Retinal pigment epithelial cell (primary cell): ENCODE measurements around the gene MROH7.

ENCODE experiments used
- DNase-seq: peaks from one replicate; pipeline ENCODE4 v3.0.0-alpha.2; 2010; ENCODE audit warnings: low read depth
- H3K4me3 ChIP-seq: 2 replicates; pipeline ENCODE4 v1.5.1; 2011; ENCODE audit warnings: mild to moderate bottlenecking, low read length, control low read depth, moderate library complexity
- TF ChIP-seq, protein P1 (sequence below): conservative IDR thresholded peaks from 2 replicates; pipeline ENCODE4 v1.5.1; 2011; ENCODE audit warnings: low read depth, low read length, control low read depth, inconsistent platforms

The MROH7 gene

DNA sequence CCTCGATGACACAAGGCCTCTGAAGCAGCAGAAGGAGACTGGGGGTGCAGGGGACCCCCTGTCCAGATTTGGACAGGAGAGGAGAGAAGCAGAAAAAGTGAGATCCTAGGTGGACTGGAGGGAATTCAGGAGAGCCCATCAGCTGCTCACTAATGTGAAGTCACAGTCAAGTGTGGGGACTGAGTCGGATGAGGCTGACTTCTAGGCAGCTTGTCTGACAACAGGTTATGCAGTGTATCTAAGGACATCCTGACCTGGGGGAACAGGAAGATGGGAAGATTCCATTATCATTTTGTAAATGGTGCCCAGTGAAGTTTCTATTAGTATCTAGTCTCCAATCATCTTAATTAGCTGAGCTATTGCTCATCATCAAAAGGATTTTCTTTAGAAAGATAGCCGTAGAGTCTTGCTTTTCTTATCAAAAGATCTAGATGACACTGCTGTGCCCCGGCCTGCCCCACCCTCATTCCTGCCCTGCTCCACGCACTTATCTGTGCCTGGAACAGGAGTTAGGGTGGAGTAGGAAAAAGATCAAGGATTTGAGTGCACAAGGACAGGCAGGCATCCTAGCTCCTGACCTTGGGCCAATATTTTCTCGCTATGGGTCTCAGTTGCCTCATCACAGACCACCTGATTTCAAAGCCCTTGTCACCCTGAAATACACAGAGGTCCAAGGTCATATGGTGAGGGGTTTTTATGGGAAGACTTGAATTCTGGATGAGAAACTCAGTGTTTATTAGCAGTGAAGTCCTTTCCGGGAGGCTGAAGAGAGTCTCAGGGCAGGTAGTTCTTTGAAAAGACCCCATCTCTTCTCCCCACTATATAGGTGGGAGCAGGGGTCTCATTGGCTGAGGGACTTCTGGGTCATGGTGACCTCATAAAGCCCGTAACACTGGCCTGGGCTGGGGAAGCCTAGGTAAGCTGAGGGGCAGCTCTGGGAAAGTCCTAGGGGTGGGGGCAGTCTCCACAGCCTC is at the start of gene MROH7:
TSS of gene MROH7 (plus strand) at position 924 of the 974 bp plus-strand sequence. CDS start 11,141 bp downstream, outside the sequence.
- no peak for DNase-seq
- TF ChIP-seq, protein P1, sequence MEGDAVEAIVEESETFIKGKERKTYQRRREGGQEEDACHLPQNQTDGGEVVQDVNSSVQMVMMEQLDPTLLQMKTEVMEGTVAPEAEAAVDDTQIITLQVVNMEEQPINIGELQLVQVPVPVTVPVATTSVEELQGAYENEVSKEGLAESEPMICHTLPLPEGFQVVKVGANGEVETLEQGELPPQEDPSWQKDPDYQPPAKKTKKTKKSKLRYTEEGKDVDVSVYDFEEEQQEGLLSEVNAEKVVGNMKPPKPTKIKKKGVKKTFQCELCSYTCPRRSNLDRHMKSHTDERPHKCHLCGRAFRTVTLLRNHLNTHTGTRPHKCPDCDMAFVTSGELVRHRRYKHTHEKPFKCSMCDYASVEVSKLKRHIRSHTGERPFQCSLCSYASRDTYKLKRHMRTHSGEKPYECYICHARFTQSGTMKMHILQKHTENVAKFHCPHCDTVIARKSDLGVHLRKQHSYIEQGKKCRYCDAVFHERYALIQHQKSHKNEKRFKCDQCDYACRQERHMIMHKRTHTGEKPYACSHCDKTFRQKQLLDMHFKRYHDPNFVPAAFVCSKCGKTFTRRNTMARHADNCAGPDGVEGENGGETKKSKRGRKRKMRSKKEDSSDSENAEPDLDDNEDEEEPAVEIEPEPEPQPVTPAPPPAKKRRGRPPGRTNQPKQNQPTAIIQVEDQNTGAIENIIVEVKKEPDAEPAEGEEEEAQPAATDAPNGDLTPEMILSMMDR: no peak
- no peak within 1 kb of the TSS for H3K4me3 ChIP-seq

DNA sequence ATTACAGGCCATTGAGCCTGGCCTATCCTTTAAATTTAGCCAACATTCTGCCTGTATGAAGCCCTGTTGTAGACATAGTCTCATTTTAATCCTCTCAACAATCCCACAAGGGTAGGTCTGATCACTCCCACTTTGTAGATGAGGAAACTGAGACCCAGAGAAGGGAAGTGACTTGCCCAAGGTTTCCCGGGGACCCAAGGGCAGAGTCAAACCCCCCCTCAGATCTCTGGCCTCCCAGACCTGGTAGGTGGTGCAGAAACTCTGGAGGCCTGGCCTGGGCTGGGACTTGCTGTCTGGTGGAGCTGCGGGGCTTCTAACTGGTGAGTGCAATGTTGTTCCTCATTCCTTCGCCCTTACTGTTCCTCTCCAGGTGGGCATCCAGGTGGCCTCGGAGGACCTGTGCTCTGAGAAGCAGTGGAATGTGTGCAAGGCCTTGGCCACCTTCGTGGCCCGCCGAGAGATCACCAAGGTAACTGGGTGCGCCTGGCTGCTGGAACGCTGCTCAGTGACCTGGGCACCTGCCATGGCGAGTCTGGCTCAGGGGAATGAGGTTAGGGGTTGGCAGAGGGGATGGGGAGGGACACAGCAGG is 47.9 kb upstream of the MROH7 start:
- H3K4me3 ChIP-seq: no peak overlapping the region
- TF ChIP-seq, protein P1: no peak
- no peak for DNase-seq

DNA sequence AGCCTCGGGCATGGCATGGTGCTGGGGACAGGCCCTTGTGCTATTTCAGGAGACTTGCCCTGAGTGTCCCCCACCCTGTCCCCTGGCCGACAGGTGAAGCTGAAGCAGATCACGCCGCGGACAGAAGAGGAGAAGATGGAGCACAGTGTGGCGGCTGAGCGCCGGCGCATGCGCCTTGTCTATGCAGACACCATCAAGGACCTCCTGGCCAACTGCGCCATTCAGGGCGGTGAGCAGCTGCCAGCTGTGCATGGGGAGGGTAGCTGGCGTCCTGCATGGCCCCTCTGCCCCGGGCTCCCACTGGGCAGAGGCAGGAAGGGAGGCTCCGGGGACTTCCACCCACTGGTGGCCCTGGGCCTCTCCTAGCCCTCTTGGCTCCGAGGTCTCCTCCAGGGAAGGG is 47.1 kb upstream of the MROH7 start:
- DNase-seq: no peak
- TF ChIP-seq, protein P1: no peak
- no peak overlapping the region for H3K4me3 ChIP-seq

DNA sequence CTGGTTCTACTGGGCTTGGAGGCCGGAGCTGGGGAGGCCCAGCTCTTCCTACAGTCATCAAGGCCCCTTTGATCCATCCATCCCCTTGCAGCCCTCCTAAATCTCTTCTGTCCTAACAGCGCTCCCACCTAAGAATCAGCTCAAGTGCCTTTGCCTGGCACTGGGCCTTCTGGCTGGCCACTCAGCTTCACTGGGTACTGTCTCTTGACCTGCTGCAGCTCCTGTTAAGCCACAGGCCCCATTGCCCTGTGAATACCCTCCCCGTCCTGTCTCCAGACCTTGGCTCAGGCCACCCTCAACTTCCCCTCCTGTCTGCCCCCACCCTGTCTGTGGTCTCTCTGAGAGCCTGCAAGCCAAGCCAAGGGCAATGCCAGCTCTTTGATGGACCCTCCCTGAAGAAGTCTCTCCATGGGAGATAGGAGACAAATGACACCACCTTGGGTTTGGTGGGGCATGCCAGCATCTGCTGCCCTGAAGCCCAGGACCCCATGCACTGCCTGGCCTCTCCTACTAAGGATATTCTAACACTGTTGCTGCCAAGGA is 45.6 kb upstream of the MROH7 start:
- TF ChIP-seq, protein P1: no peak
- H3K4me3 ChIP-seq: no peak overlapping the region
- DNase-seq: no peak

DNA sequence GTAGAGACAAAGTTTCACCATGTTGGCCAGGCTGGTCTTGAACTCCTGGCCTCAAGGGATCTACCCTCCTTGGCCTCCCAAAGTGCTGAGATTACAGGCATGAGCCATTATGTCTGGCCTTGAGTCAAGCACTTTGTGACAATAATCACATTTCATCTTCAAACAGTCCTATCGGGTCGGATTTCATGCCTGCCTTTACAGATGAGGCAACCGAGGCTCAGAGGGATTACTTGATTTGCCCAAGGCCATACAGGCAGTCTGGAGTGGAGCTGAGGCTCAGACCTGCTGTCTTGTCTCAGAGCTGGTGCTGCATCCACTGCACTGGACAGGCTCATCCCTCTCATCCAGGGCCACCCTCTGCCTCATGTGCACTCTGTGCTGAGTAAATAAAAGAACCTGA is 44.8 kb upstream of the MROH7 start:
- TF ChIP-seq, protein P1: no peak
- DNase-seq: no peak
- H3K4me3 ChIP-seq: no peak overlapping the region

DNA sequence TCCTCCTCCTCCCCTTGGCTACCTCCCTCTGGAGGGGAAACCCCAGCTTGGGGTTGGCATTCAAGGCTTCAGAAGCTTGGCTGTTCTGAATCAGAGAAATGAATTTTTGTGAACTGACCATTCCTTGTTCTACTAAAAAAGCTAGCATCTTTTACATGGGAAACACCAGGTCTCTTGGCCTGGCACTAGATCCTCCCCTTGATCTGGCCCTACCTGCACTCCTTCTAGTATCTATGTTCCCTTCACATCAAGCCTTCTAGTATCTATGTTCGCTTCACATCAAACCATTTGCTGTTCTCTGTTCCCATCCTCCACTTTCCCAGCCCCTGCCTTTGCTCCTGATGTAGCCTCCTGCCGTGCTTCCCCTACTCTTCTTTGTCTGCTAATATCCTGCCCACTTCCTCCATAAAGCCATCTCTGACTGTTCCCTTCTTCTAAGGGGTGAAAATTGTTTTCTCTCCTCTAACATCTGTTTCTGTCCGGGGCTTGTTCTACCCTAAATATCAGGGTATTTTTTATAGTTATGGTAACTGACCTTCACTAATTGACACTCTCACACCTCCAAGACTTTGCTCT is 44.0 kb upstream of the MROH7 start:
- TF ChIP-seq, protein P1: no peak

More for the DNA sequence above, 44.0 kb upstream of the MROH7 start:
- no peak for DNase-seq
- no peak overlapping the region for H3K4me3 ChIP-seq
